IMR-90 (cell line): ENCODE measurements around the gene ATP1A1. TPM values are rescaled to one million over a fixed set of nuclear protein-coding genes. Genes with fewer than 3 reads are reported as not detected.

Experiments used
- ATAC-seq: fragments of 200-7000 bp; cut with Tn5 transposase; 2 replicates; pipeline ENCODE4 v1.9.1; 2020; ENCODE audit warnings: low read depth, mild to moderate bottlenecking, moderate library complexity
- BruUV-seq: library from RNA; stranded (reverse); fragments of 400-500 nt; replicated peaks from 2 replicates; lab custom pipeline; 2021; lab: Mats Ljungman, UMichigan
- CTCF ChIA-PET: fragments of 300-600 bp; formaldehyde crosslinking; extraction: SDS; loops from one replicate; lab custom pipeline; 2021; ENCODE audit warnings: antibody characterized with exemption; lab: Yijun Ruan, JAX
- POLR2A ChIA-PET: fragments of 300-600 bp; sonication (Branson Sonifier 250); formaldehyde crosslinking; loops from one replicate; lab custom pipeline; 2022; ENCODE audit warnings: antibody characterized with exemption; ENCODE audit not compliant: unreplicated experiment; lab: Charles Lee
- DNase-seq: peaks from one replicate; pipeline ENCODE4 v3.0.0; 2013
- H2AFZ ChIP-seq: replicated peaks from 2 replicates; pipeline ENCODE3; 2013; ENCODE audit warnings: low read length, mild to moderate bottlenecking; ENCODE audit not compliant: poor library complexity
- H2AK5ac ChIP-seq: 2 replicates; pipeline ENCODE4 v1.6.1; 2013; ENCODE audit warnings: low read depth, low read length, inconsistent platforms
- H2AK9ac ChIP-seq: replicated peaks from 2 replicates; pipeline ENCODE3; 2013; ENCODE audit warnings: mild to moderate bottlenecking, low read depth, low read length, moderate library complexity; ENCODE audit not compliant: poor library complexity
- H2BK120ac ChIP-seq: 2 replicates; pipeline ENCODE4 v1.6.1; 2013; ENCODE audit warnings: low read depth, low read length, inconsistent platforms
- H2BK15ac ChIP-seq: 3 replicates; pipeline ENCODE4 v1.6.1; 2013; ENCODE audit warnings: low read depth, low read length, inconsistent platforms
- H2BK20ac ChIP-seq: 2 replicates; pipeline ENCODE4 v1.6.1; 2013; ENCODE audit warnings: low read depth, mild to moderate bottlenecking, inconsistent platforms, low read length, moderate library complexity
- H2BK5ac ChIP-seq: 2 replicates; pipeline ENCODE4 v1.6.1; 2013; ENCODE audit warnings: mild to moderate bottlenecking, low read depth, low read length, inconsistent platforms; ENCODE audit not compliant: poor library complexity, severe bottlenecking
- H3K14ac ChIP-seq: replicated peaks from 2 replicates; pipeline ENCODE4 v1.6.1; 2013; ENCODE audit warnings: low read depth, low read length, inconsistent platforms
- H3K18ac ChIP-seq: 2 replicates; pipeline ENCODE4 v1.6.1; 2013; ENCODE audit warnings: low read depth, low read length, control low read depth
- H3K23ac ChIP-seq: 2 replicates; pipeline ENCODE4 v1.6.1; 2013; ENCODE audit warnings: low read depth, low read length, inconsistent platforms
- H3K27ac ChIP-seq: 2 replicates; pipeline ENCODE4 v1.5.1; 2013; ENCODE audit warnings: mild to moderate bottlenecking, control low read depth, low read length; ENCODE audit not compliant: insufficient read depth
- H3K27me3 ChIP-seq: 2 replicates; pipeline ENCODE4 v1.6.1; 2013; ENCODE audit warnings: low read length; ENCODE audit not compliant: control insufficient read depth, insufficient read depth
- H3K36me3 ChIP-seq: 2 replicates; pipeline ENCODE4 v1.6.1; 2013; ENCODE audit warnings: low read length, mixed read lengths; ENCODE audit not compliant: control insufficient read depth, insufficient read depth
- H3K4ac ChIP-seq: 2 replicates; pipeline ENCODE4 v1.6.1; 2013; ENCODE audit warnings: low read depth, low read length, inconsistent platforms
- H3K4me1 ChIP-seq: 2 replicates; pipeline ENCODE4 v1.6.1; 2013; ENCODE audit warnings: low read length, mixed read lengths; ENCODE audit not compliant: control insufficient read depth, insufficient read depth
- H3K4me2 ChIP-seq: 2 replicates; pipeline ENCODE4 v1.6.1; 2013; ENCODE audit warnings: low read depth, mild to moderate bottlenecking, control low read depth, low read length, moderate library complexity
- H3K4me3 ChIP-seq: 2 replicates; pipeline ENCODE4 v1.5.1; 2013; ENCODE audit warnings: low read depth, mild to moderate bottlenecking, control low read depth, low read length, moderate library complexity; ENCODE audit not compliant: insufficient read depth
- H3K56ac ChIP-seq: 2 replicates; pipeline ENCODE4 v1.6.1; 2013; ENCODE audit warnings: low read length, inconsistent platforms; ENCODE audit not compliant: insufficient read depth; ENCODE audit errors: extremely low read depth
- H3K79me1 ChIP-seq, 2 experiments: 2 replicates each; pipeline ENCODE4 v1.6.1; 2013; ENCODE audit warnings: low read length in 2 of 2, inconsistent platforms in 1 of 2, low read depth in 1 of 2
- H3K9ac ChIP-seq: 2 replicates; pipeline ENCODE4 v1.6.1; 2013; ENCODE audit warnings: low read depth, low read length, control low read depth
- H3K9me1 ChIP-seq: 2 replicates; pipeline ENCODE4 v1.6.1; 2013; ENCODE audit warnings: low read length, inconsistent platforms; ENCODE audit not compliant: insufficient read depth
- H3K9me3 ChIP-seq: 2 replicates; pipeline ENCODE4 v1.6.1; 2013; ENCODE audit warnings: low read length; ENCODE audit not compliant: control insufficient read depth, insufficient read depth
- H4K20me1 ChIP-seq: 2 replicates; pipeline ENCODE4 v1.6.1; 2013; ENCODE audit warnings: low read length, inconsistent platforms; ENCODE audit not compliant: insufficient read depth
- H4K5ac ChIP-seq: 2 replicates; pipeline ENCODE4 v1.6.1; 2013; ENCODE audit warnings: mild to moderate bottlenecking, low read depth, low read length, control low read depth
- H4K8ac ChIP-seq, 2 experiments: 2 replicates each; pipeline ENCODE4 v1.6.1; 2013; ENCODE audit warnings: low read depth in 2 of 2, low read length in 2 of 2, control low read depth in 1 of 2, inconsistent platforms in 1 of 2
- H4K91ac ChIP-seq: 2 replicates; pipeline ENCODE4 v1.6.1; 2013; ENCODE audit warnings: low read depth, low read length, inconsistent platforms; ENCODE audit not compliant: insufficient read depth
- BHLHE40 ChIP-seq: fragments of 150-350 bp; IDR thresholded peaks from 2 replicates; pipeline ENCODE4 v1.6.1; 2016; ENCODE audit warnings: mild to moderate bottlenecking, low read depth, low read length
- CEBPB ChIP-seq: IDR thresholded peaks from 2 replicates; pipeline ENCODE4 v1.6.1; 2012; ENCODE audit warnings: low read depth, low read length, improper control_type of control experiment
- CHD1 ChIP-seq: IDR thresholded peaks from 2 replicates; pipeline ENCODE4 v1.6.1; 2012; ENCODE audit warnings: low read depth, low read length, improper control_type of control experiment
- CTCF ChIP-seq: conservative IDR thresholded peaks from 2 replicates; pipeline ENCODE4 v1.5.1; 2012; ENCODE audit warnings: mild to moderate bottlenecking, low read depth, low read length, improper control_type of control experiment
- ELK1 ChIP-seq: fragments of 150-350 bp; IDR thresholded peaks from 2 replicates; pipeline ENCODE4 v1.6.1; 2016; ENCODE audit warnings: low read depth, mild to moderate bottlenecking, low read length, moderate library complexity, borderline replicate concordance
- FOS ChIP-seq: fragments of 150-350 bp; IDR thresholded peaks from 2 replicates; pipeline ENCODE4 v1.6.1; 2016; ENCODE audit warnings: low read depth, low read length
- MAFK ChIP-seq: IDR thresholded peaks from 2 replicates; pipeline ENCODE4 v1.6.1; 2012; ENCODE audit warnings: low read depth, low read length, improper control_type of control experiment
- MAZ ChIP-seq: IDR thresholded peaks from 2 replicates; pipeline ENCODE4 v1.6.1; 2012; ENCODE audit warnings: low read depth, mild to moderate bottlenecking, low read length, improper control_type of control experiment, moderate library complexity, borderline replicate concordance
- MXI1 ChIP-seq: IDR thresholded peaks from 2 replicates; pipeline ENCODE4 v1.6.1; 2012; ENCODE audit warnings: low read depth, mild to moderate bottlenecking, low read length, moderate library complexity, borderline replicate concordance
- NFE2L2 ChIP-seq: fragments of 150-350 bp; IDR thresholded peaks from 2 replicates; pipeline ENCODE4 v1.6.1; 2016; ENCODE audit warnings: low read depth, mild to moderate bottlenecking, low read length
- POLR2A ChIP-seq: IDR thresholded peaks from 2 replicates; pipeline ENCODE4 v1.6.1; 2012; ENCODE audit warnings: mild to moderate bottlenecking, low read depth, low read length
- RAD21 ChIP-seq: IDR thresholded peaks from 2 replicates; pipeline ENCODE4 v1.6.1; 2012; ENCODE audit warnings: low read length, improper control_type of control experiment
- RCOR1 ChIP-seq: IDR thresholded peaks from 2 replicates; pipeline ENCODE4 v1.6.1; 2012; ENCODE audit warnings: mild to moderate bottlenecking, low read length, improper control_type of control experiment; ENCODE audit not compliant: insufficient replicate concordance
- RFX5 ChIP-seq: IDR thresholded peaks from 2 replicates; pipeline ENCODE4 v1.8.0; 2012; ENCODE audit warnings: low read depth, mild to moderate bottlenecking, low read length, moderate library complexity
- SMC3 ChIP-seq: fragments of 150-350 bp; IDR thresholded peaks from 2 replicates; pipeline ENCODE4 v1.6.1; 2016; ENCODE audit warnings: low read depth, mild to moderate bottlenecking, antibody characterized with exemption, low read length, moderate library complexity
- USF2 ChIP-seq: fragments of 150-350 bp; IDR thresholded peaks from 2 replicates; pipeline ENCODE4 v1.6.1; 2017; ENCODE audit warnings: mild to moderate bottlenecking, antibody characterized with exemption, low read length, low read depth
- WGBS, 2 experiments: methylation state at CpG; one replicate each; pipeline versions ENCODE4 v1.1.5 to v1.1.7; 2013; ENCODE audit warnings: missing lambda C conversion rate in 2 of 2; ENCODE audit not compliant: insufficient read length in 1 of 2; ENCODE audit errors: extremely low coverage in 2 of 2; 5-methylcytosine and 5-hydroxymethylcytosine counted together
- dilution Hi-C: fragments of 300-500 bp; cut with HindIII; formaldehyde crosslinking; loops from one replicate; pipeline ENCODE4 v1.14.3; 2018; ENCODE audit warnings: low sequenced_read_pairs; ENCODE audit not compliant: unreplicated experiment
- in situ Hi-C: fragments of 300-500 bp; cut with MboI; formaldehyde crosslinking; loops from 3 replicates; pipeline ENCODE4 v1.14.3; 2019; ENCODE audit warnings: low sequenced_read_pairs, inconsistent platforms, mixed read lengths
- intact Hi-C: fragments of 100-400 bp; cut with micrococcal nuclease; formaldehyde crosslinking; loops from 2 replicates; pipeline ENCODE4 v1.10.0; 2022
- polyA plus RNA-seq, 3 experiments: library from polyadenylated mRNA; depleted of rRNA; stranded (reverse); fragments of >200 nt; gene quantifications; 2 replicates each; pipeline ENCODE4 v1.2.3, GENCODE V29; 2012; ENCODE audit warnings: low replicate concordance in 1 of 3
- total RNA-seq: library from RNA; depleted of rRNA; stranded (reverse); fragments of >200 nt; gene quantifications from 2 replicates; pipeline ENCODE4 v1.2.3, GENCODE V29; 2012

ATP1A1 gene
- total and polyA plus RNA-seq, 2 of the 4 experiments (the other 2 are of a cell fraction): 116 to 125 TPM

GRCh38 chr1:116431870-116432500, 58.9 kb downstream of the ATP1A1 start:
- Histone ChIP-seq H2BK20ac (no peak overlapping the region), H3K4ac (no peak overlapping the region), H4K5ac (no peak overlapping the region), H2AK9ac (no peak overlapping the region), H3K9me3 (no peaks in the 10 kb centered on the region), H2AK5ac (no peak overlapping the region), H3K56ac (no peak overlapping the region), H3K9ac (no peak overlapping the region), H3K9me1 (no peaks in the 10 kb centered on the region), H2BK5ac (no peak overlapping the region), H4K8ac (no peak overlapping the region), H3K23ac (no peak overlapping the region), H4K91ac (no peak overlapping the region), H3K27me3 (peaks cover 9% of the 10 kb centered on the region), H2BK15ac (no peak overlapping the region), H3K4me2 (no peak overlapping the region), H3K36me3 (no peaks in the 10 kb centered on the region), H3K4me1 (peaks cover 3% of the 10 kb centered on the region; the same call in 1 of the 2 replicates), H2BK120ac (no peak overlapping the region), H3K4me3 (no peak overlapping the region), H3K27ac (no peak overlapping the region), H3K18ac (no peak overlapping the region), H3K79me1 (no peaks in the 10 kb centered on the region), H3K14ac (no peak overlapping the region), H4K20me1 (no peaks in the 10 kb centered on the region), H2AFZ (no peak overlapping the region)
- DNase-seq (no peak), ATAC-seq (no peak)
- in situ Hi-C loops: no loop called here
- WGBS, 2 experiments: 78% methylated on average over 3 of the region's 7 CpGs; no CpG with 5 or more reads in 1 of the 2 experiments
- BruUV-seq: no TSS peak
- dilution Hi-C loops: no loop called here
- intact Hi-C loops: no loop called here
- CTCF ChIA-PET: no interaction called here
- TF ChIP-seq MXI1 (no peak), SMC3 (no peak), RFX5 (no peak), NFE2L2 (no peak), ELK1 (no peak), CTCF (no peak), MAZ (no peak), CEBPB (no peak), CHD1 (no peak), BHLHE40 (no peak), RCOR1 (no peak), POLR2A (no peak), USF2 (no peak), FOS (no peak), RAD21 (no peak), MAFK (no peak)
- POLR2A ChIA-PET: no interaction called here
